HepG2 (cell line): ENCODE results near the gene ATAD3C. TPM values are rescaled to one million over a fixed set of nuclear protein-coding genes. Genes with fewer than 3 reads are reported as not detected.

Source experiments
- ATF3 ChIP-seq: sonication (generic); formaldehyde crosslinking; IDR thresholded peaks from 2 replicates; pipeline ENCODE4 v1.4.0; 2020; ENCODE audit warnings: missing genetic modification reagents
- HIC2 ChIP-seq: sonication (generic); formaldehyde crosslinking; IDR thresholded peaks from 2 replicates; pipeline ENCODE4 v1.9.0; 2022; ENCODE audit warnings: low read depth, missing genetic modification reagents
- KDM2A ChIP-seq: sonication (generic); formaldehyde crosslinking; IDR thresholded peaks from 2 replicates; pipeline ENCODE4 v1.4.0; 2020; ENCODE audit warnings: low read depth, missing genetic modification reagents, borderline replicate concordance
- MAZ ChIP-seq, 2 experiments: sonication (generic) in 1 of 2; formaldehyde crosslinking in 1 of 2; IDR thresholded peaks; 2 replicates each; pipeline versions ENCODE4 v1.5.0 to v1.6.1; 2012 to 2020; ENCODE audit warnings: low read depth in 2 of 2, mild to moderate bottlenecking in 2 of 2, borderline replicate concordance in 1 of 2, improper control_type of control experiment in 1 of 2, low read length in 1 of 2, missing genetic modification reagents in 1 of 2, moderate library complexity in 1 of 2
- MED1 ChIP-seq: sonication (generic); formaldehyde crosslinking; IDR thresholded peaks from 2 replicates; pipeline ENCODE4 v1.4.0; 2020; ENCODE audit warnings: missing genetic modification reagents
- MYC ChIP-seq: sonication (generic); formaldehyde crosslinking; IDR thresholded peaks from 2 replicates; pipeline ENCODE4 v1.9.0; 2021; ENCODE audit warnings: missing genetic modification reagents, borderline replicate concordance
- NR2C2 ChIP-seq: sonication (generic); formaldehyde crosslinking; IDR thresholded peaks from 2 replicates; pipeline ENCODE4 v1.4.0; 2020; ENCODE audit warnings: missing genetic modification reagents, mild to moderate bottlenecking, moderate library complexity, borderline replicate concordance
- PHF8 ChIP-seq: sonication (generic); formaldehyde crosslinking; IDR thresholded peaks from 2 replicates; pipeline ENCODE4 v1.5.0; 2020; ENCODE audit warnings: missing genetic modification reagents
- RBM22 ChIP-seq: fragments of 200-400 bp; formaldehyde crosslinking; optimal IDR thresholded peaks from 2 replicates; pipeline ENCODE3; 2017; ENCODE audit warnings: mild to moderate bottlenecking, low read length, moderate library complexity
- TBP ChIP-seq: sonication (generic); formaldehyde crosslinking; IDR thresholded peaks from 2 replicates; pipeline ENCODE4 v1.5.0; 2020; ENCODE audit warnings: missing genetic modification reagents
- ZNF263 ChIP-seq: sonication (generic); formaldehyde crosslinking; IDR thresholded peaks from 2 replicates; pipeline ENCODE4 v1.4.0; 2020; ENCODE audit warnings: missing genetic modification reagents
- ZNF598 ChIP-seq: sonication (generic); formaldehyde crosslinking; IDR thresholded peaks from 2 replicates; pipeline ENCODE4 v1.5.1; 2020; ENCODE audit warnings: mild to moderate bottlenecking, missing genetic modification reagents, borderline replicate concordance
- ZNF652 ChIP-seq: IDR thresholded peaks from 2 replicates; pipeline ENCODE4 v1.6.1; 2016; ENCODE audit warnings: low read depth, borderline replicate concordance
- ZNF800 ChIP-seq: sonication (generic); formaldehyde crosslinking; IDR thresholded peaks from 2 replicates; pipeline ENCODE4 v1.4.0; 2020; ENCODE audit warnings: missing genetic modification reagents
- ZSCAN22 ChIP-seq: sonication (generic); formaldehyde crosslinking; IDR thresholded peaks from 2 replicates; pipeline ENCODE4 v1.4.0; 2020; ENCODE audit warnings: mild to moderate bottlenecking, missing genetic modification reagents
- polyA plus RNA-seq, 8 experiments: library from polyadenylated mRNA; depleted of rRNA in 3 of 8; stranded (reverse) in 7 of 8; unstranded in 1 of 8; fragments of >200 nt; fragmentation: Illumina TruSeq in 4 of 8; extraction: Trizol in 4 of 8; gene quantifications; 2 replicates each; pipeline versions ENCODE4 v1.2.1 to v1.2.3, GENCODE V29; 2011 to 2016; ENCODE audit warnings: low read depth in 4 of 8, missing spikeins in 1 of 8, mixed read lengths in 1 of 8; ENCODE audit not compliant: insufficient read depth in 1 of 8
- total RNA-seq, 5 experiments: library from RNA; depleted of rRNA; stranded (reverse); fragments of >200 nt; fragmentation: Illumina TruSeq; extraction: Trizol; gene quantifications; 2 replicates each; pipeline ENCODE4 v1.2.3, GENCODE V29; 2016; ENCODE audit warnings: low read depth in 1 of 5
- TF ChIP-seq, protein P1 (sequence below): sonication (generic); formaldehyde crosslinking; IDR thresholded peaks from 2 replicates; pipeline ENCODE4 v1.8.0; 2022; ENCODE audit warnings: mild to moderate bottlenecking, missing genetic modification reagents, moderate library complexity
- TF ChIP-seq, protein P2 (sequence below): sonication (generic); formaldehyde crosslinking; IDR thresholded peaks from 2 replicates; pipeline ENCODE4 v1.4.0; 2020; ENCODE audit warnings: missing genetic modification reagents, borderline replicate concordance

ATAD3C gene
- total and polyA plus RNA-seq, 2 of the 13 experiments (the other 11 are each of a cell fraction or from before 2014, with no cell fraction given) = 2.4 to 3.2 TPM

DNA sequence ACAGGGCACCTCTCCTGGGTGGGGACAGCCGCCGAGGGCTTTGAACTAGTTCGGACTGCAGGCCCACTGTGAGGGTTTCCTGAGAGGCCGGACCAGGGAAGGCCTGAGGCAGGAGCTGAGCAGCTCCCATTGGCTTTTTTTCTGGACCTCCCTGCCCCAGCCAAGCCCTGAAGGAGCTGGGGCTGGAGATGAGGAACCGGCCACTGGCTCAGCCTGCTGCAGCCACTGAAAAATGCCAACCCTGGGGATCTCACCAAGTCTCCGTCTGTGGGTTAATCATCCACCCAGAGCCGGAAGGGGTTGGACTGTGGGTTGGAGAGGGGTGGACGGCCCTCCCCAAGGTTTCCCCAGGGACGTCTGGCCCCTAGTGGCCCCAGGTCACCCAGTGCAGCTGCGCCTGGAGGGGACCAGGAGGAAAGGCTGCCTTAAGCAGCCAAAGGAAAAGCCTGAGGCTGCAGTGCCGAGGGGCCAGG lies 11.5 kb upstream of the ATAD3C start (continued):
- TF ChIP-seq, protein P1, sequence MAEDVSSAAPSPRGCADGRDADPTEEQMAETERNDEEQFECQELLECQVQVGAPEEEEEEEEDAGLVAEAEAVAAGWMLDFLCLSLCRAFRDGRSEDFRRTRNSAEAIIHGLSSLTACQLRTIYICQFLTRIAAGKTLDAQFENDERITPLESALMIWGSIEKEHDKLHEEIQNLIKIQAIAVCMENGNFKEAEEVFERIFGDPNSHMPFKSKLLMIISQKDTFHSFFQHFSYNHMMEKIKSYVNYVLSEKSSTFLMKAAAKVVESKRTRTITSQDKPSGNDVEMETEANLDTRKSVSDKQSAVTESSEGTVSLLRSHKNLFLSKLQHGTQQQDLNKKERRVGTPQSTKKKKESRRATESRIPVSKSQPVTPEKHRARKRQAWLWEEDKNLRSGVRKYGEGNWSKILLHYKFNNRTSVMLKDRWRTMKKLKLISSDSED = no peak
- no peak for TF ChIP-seq ZNF263 (CRISPR knock-in tag)
- no peak for TF ChIP-seq ZSCAN22 (CRISPR knock-in tag)
- TF ChIP-seq ATF3 = no peak
- peak; percentile 34; the same call in 1 of the 2 replicates for TF ChIP-seq ZNF598
- TF ChIP-seq MAZ (IDR thresholded peaks at IDR 0.05; ENCODE audit: borderline replicate concordance, low read depth, low read length) = peak; percentile 78; the same call in 1 of the 2 replicates
- peak; percentile 92 for TF ChIP-seq MAZ (CRISPR knock-in tag; IDR thresholded peaks at IDR 0.05; ENCODE audit: low read depth)
- TF ChIP-seq ZNF800 = peak; percentile 75; the same call in 1 of the 2 replicates
- peak; percentile 72; the same call in 1 of the 2 replicates for TF ChIP-seq KDM2A (CRISPR knock-in tag)
- peak; percentile 19; the same call in 1 of the 2 replicates for TF ChIP-seq PHF8 (CRISPR knock-in tag)
- no peak for TF ChIP-seq ZNF652 (CRISPR knock-in tag)
- peak; percentile 69 for TF ChIP-seq NR2C2 (CRISPR knock-in tag)
- peak; percentile 79 for TF ChIP-seq MED1 (CRISPR knock-in tag)
- no peak for TF ChIP-seq RBM22
- TF ChIP-seq HIC2 (CRISPR knock-in tag) = peak; percentile 50; the same call in 1 of the 2 replicates
- TF ChIP-seq, protein P2, sequence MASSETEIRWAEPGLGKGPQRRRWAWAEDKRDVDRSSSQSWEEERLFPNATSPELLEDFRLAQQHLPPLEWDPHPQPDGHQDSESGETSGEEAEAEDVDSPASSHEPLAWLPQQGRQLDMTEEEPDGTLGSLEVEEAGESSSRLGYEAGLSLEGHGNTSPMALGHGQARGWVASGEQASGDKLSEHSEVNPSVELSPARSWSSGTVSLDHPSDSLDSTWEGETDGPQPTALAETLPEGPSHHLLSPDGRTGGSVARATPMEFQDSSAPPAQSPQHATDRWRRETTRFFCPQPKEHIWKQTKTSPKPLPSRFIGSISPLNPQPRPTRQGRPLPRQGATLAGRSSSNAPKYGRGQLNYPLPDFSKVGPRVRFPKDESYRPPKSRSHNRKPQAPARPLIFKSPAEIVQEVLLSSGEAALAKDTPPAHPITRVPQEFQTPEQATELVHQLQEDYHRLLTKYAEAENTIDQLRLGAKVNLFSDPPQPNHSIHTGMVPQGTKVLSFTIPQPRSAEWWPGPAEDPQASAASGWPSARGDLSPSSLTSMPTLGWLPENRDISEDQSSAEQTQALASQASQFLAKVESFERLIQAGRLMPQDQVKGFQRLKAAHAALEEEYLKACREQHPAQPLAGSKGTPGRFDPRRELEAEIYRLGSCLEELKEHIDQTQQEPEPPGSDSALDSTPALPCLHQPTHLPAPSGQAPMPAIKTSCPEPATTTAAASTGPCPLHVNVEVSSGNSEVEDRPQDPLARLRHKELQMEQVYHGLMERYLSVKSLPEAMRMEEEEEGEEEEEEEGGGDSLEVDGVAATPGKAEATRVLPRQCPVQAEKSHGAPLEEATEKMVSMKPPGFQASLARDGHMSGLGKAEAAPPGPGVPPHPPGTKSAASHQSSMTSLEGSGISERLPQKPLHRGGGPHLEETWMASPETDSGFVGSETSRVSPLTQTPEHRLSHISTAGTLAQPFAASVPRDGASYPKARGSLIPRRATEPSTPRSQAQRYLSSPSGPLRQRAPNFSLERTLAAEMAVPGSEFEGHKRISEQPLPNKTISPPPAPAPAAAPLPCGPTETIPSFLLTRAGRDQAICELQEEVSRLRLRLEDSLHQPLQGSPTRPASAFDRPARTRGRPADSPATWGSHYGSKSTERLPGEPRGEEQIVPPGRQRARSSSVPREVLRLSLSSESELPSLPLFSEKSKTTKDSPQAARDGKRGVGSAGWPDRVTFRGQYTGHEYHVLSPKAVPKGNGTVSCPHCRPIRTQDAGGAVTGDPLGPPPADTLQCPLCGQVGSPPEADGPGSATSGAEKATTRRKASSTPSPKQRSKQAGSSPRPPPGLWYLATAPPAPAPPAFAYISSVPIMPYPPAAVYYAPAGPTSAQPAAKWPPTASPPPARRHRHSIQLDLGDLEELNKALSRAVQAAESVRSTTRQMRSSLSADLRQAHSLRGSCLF (CRISPR knock-in tag) = no peak
- TF ChIP-seq MYC (CRISPR knock-in tag) = peak; percentile 37; the same call in 1 of the 2 replicates
- TF ChIP-seq TBP (CRISPR knock-in tag) = no peak
